ENCODE data around the gene PALM3.

DNA sequence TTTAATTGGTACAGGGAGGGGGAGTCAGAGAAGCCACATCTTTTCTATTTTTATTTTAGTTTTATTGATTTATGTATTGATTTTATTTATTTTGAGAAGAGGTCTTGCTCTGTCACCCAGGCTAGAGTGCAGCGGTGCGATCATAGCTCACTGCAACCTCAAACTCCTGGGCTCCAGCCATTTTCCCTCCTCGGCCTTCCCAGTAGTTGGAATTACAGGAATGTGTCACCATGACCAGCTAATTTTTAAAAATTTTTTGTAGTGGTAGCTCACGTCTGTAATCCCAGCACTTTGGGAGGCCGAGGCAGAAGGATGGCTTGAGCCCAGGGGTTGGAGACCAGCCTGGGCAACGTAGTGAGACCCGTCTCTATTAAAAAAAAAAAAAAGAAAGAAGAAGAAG lies 26.2 kb downstream of the PALM3 start:
- TF ChIP-seq, protein P1, sequence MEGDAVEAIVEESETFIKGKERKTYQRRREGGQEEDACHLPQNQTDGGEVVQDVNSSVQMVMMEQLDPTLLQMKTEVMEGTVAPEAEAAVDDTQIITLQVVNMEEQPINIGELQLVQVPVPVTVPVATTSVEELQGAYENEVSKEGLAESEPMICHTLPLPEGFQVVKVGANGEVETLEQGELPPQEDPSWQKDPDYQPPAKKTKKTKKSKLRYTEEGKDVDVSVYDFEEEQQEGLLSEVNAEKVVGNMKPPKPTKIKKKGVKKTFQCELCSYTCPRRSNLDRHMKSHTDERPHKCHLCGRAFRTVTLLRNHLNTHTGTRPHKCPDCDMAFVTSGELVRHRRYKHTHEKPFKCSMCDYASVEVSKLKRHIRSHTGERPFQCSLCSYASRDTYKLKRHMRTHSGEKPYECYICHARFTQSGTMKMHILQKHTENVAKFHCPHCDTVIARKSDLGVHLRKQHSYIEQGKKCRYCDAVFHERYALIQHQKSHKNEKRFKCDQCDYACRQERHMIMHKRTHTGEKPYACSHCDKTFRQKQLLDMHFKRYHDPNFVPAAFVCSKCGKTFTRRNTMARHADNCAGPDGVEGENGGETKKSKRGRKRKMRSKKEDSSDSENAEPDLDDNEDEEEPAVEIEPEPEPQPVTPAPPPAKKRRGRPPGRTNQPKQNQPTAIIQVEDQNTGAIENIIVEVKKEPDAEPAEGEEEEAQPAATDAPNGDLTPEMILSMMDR (IDR thresholded peaks at IDR 0.05 in 2 of 3, conservative IDR thresholded peaks at IDR 0.05 in 1 of 3; ENCODE audit: borderline replicate concordance in 1 of 3, insufficient read depth in 1 of 3, low read depth in 2 of 3, low read length in 2 of 3): no peak
- TF ChIP-seq EZH2 (IDR thresholded peaks at IDR 0.05) (no peak), JUND (IDR thresholded peaks at IDR 0.05) (no peak), POLR2A (IDR thresholded peaks at IDR 0.05; ENCODE audit: borderline replicate concordance, extremely low read depth, insufficient read depth, insufficient read length) (no peak)
- TF ChIP-seq, protein P2, sequence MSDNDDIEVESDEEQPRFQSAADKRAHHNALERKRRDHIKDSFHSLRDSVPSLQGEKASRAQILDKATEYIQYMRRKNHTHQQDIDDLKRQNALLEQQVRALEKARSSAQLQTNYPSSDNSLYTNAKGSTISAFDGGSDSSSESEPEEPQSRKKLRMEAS (IDR thresholded peaks at IDR 0.05): no peak

Measured in HCT116 (cell line).